Astrocyte (in vitro differentiated cells and primary cell): ENCODE results near the gene FAM210A. TPM values are rescaled to one million over a fixed set of nuclear protein-coding genes. Genes with fewer than 3 reads are reported as not detected.

Source experiments
- DNase-seq: peaks from one replicate; pipeline ENCODE4 v3.0.0-alpha.2; 2010; ENCODE audit warnings: low read depth
- FAIRE-seq: peaks from 2 replicates; lab custom pipeline; 2011; peaks lifted over from hg19 to GRCh38; lab: Jason Lieb, UNC
- H2AFZ ChIP-seq: 2 replicates; pipeline ENCODE4 v1.6.0; 2012; ENCODE audit warnings: low read depth, low read length, inconsistent platforms
- H3K27ac ChIP-seq: 2 replicates; pipeline ENCODE4 v1.5.1; 2011; ENCODE audit warnings: low read depth, low read length, inconsistent platforms
- H3K27me3 ChIP-seq: 2 replicates; pipeline ENCODE4 v1.6.0; 2011; ENCODE audit warnings: low read length, inconsistent platforms; ENCODE audit not compliant: insufficient read depth
- H3K36me3 ChIP-seq: 2 replicates; pipeline ENCODE4 v1.5.1; 2011; ENCODE audit warnings: low read length, inconsistent platforms; ENCODE audit not compliant: insufficient read depth
- H3K4me1 ChIP-seq: 2 replicates; pipeline ENCODE4 v1.5.1; 2011; ENCODE audit warnings: low read length, inconsistent platforms; ENCODE audit not compliant: insufficient read depth
- H3K4me2 ChIP-seq: 2 replicates; pipeline ENCODE4 v1.6.0; 2012; ENCODE audit warnings: low read length, inconsistent platforms
- H3K4me3 ChIP-seq: 2 replicates; pipeline ENCODE4 v1.5.1; 2011; ENCODE audit warnings: low read depth, mild to moderate bottlenecking, low read length, inconsistent platforms; ENCODE audit not compliant: insufficient read depth
- H3K79me2 ChIP-seq: 2 replicates; pipeline ENCODE4 v1.6.0; 2012; ENCODE audit warnings: mild to moderate bottlenecking, low read length, inconsistent platforms; ENCODE audit not compliant: insufficient read depth
- H3K9ac ChIP-seq: 2 replicates; pipeline ENCODE4 v1.6.0; 2012; ENCODE audit warnings: mild to moderate bottlenecking, low read length, inconsistent platforms
- H3K9me3 ChIP-seq: 2 replicates; pipeline ENCODE4 v1.5.1; 2012; ENCODE audit warnings: low read depth, mild to moderate bottlenecking, low read length, inconsistent platforms; ENCODE audit not compliant: insufficient read depth
- H4K20me1 ChIP-seq: 2 replicates; pipeline ENCODE4 v1.6.0; 2012; ENCODE audit warnings: low read length, inconsistent platforms; ENCODE audit not compliant: insufficient read depth
- H3K27ac Mint-ChIP-seq: one replicate; pipeline ENCODE4 v1.8.0; 2021; ENCODE audit warnings: mild to moderate bottlenecking, mixed read lengths; ENCODE audit not compliant: unreplicated experiment
- H3K27me3 Mint-ChIP-seq: one replicate; pipeline ENCODE4 v1.8.0; 2021; ENCODE audit warnings: low read depth, mixed read lengths; ENCODE audit not compliant: unreplicated experiment
- H3K36me3 Mint-ChIP-seq: one replicate; pipeline ENCODE4 v1.8.0; 2021; ENCODE audit warnings: low read depth, mixed read lengths; ENCODE audit not compliant: unreplicated experiment
- H3K4me1 Mint-ChIP-seq: one replicate; pipeline ENCODE4 v1.8.0; 2021; ENCODE audit warnings: low read depth, mixed read lengths; ENCODE audit not compliant: unreplicated experiment
- H3K4me3 Mint-ChIP-seq: one replicate; pipeline ENCODE4 v1.8.0; 2021; ENCODE audit warnings: mild to moderate bottlenecking, moderate library complexity, mixed read lengths; ENCODE audit not compliant: unreplicated experiment
- H3K9me3 Mint-ChIP-seq: one replicate; pipeline ENCODE4 v1.8.0; 2021; ENCODE audit warnings: mild to moderate bottlenecking, mixed read lengths; ENCODE audit not compliant: unreplicated experiment
- CTCF ChIP-seq: IDR thresholded peaks from 2 replicates; pipeline ENCODE4 v1.5.1; 2011; ENCODE audit warnings: low read depth, mild to moderate bottlenecking, inconsistent platforms, low read length, moderate library complexity; ENCODE audit not compliant: insufficient read depth
- EZH2 ChIP-seq: IDR thresholded peaks from 2 replicates; pipeline ENCODE4 v1.6.1; 2012; ENCODE audit warnings: mild to moderate bottlenecking, low read length, inconsistent platforms; ENCODE audit not compliant: insufficient read depth
- total RNA-seq: library from RNA; stranded (reverse); gene quantifications from 2 replicates; pipeline ENCODE4 v1.2.1, GENCODE V29; 2021

Gene FAM210A
- total RNA-seq, 1 donor from 2014 or later, result 21.9 TPM

GRCh38 chr18:13713455-13714055 lies 12.8 kb downstream of the FAM210A start:
- Mint-ChIP-seq H3K4me1 (peaks cover 10% of the 10 kb centered on the region), H3K27ac (no peak overlapping the region), H3K36me3 (peaks cover 2% of the 10 kb centered on the region), H3K4me3 (no peak overlapping the region), H3K27me3 (no peaks in the 10 kb centered on the region), H3K9me3 (peaks cover 2% of the 10 kb centered on the region)
- Histone ChIP-seq H3K27me3 (no peaks in the 10 kb centered on the region), H3K27ac (no peak overlapping the region), H3K9ac (no peak overlapping the region), H3K4me3 (no peak overlapping the region), H3K9me3 (no peaks in the 10 kb centered on the region), H3K36me3 (no peaks in the 10 kb centered on the region), H2AFZ (no peak overlapping the region), H3K4me2 (no peak overlapping the region), H3K4me1 (peaks cover 4% of the 10 kb centered on the region), H4K20me1 (peaks cover 59% of the 10 kb centered on the region), H3K79me2 (peaks cover 90% of the 10 kb centered on the region)
- no peak for TF ChIP-seq CTCF
- no peak for TF ChIP-seq EZH2
- DNase-seq (no peak), FAIRE-seq (no peak)

- Histone ChIP-seq H3K4me1 (peaks cover 4% of the 10 kb centered on the region), H3K9ac (no peak overlapping the region), H4K20me1 (peaks cover 52% of the 10 kb centered on the region), H2AFZ (no peak overlapping the region), H3K4me3 (no peak overlapping the region), H3K27me3 (no peaks in the 10 kb centered on the region), H3K4me2 (no peak overlapping the region), H3K36me3 (no peaks in the 10 kb centered on the region), H3K79me2 (peaks cover 90% of the 10 kb centered on the region), H3K27ac (no peak overlapping the region), H3K9me3 (no peaks in the 10 kb centered on the region)
- no peak for DNase-seq
- Mint-ChIP-seq H3K27ac (no peak overlapping the region), H3K36me3 (peaks cover 2% of the 10 kb centered on the region), H3K9me3 (peaks cover 5% of the 10 kb centered on the region), H3K4me3 (no peak overlapping the region), H3K27me3 (no peaks in the 10 kb centered on the region), H3K4me1 (peaks cover 10% of the 10 kb centered on the region)
- no peak for FAIRE-seq
- TF ChIP-seq CTCF (no peak), EZH2 (no peak)
Measured at GRCh38 chr18:13712400-13713131, 13.8 kb downstream of the FAM210A start.

GRCh38 chr18:13710414-13710831 lies 15.9 kb downstream of the FAM210A start:
- Mint-ChIP-seq H3K9me3 (peaks cover 10% of the 10 kb centered on the region), H3K4me3 (no peak overlapping the region), H3K27me3 (no peaks in the 10 kb centered on the region), H3K4me1 (peaks cover 10% of the 10 kb centered on the region), H3K36me3 (peaks cover 8% of the 10 kb centered on the region), H3K27ac (no peak overlapping the region)
- no peak overlapping the region for H2AFZ ChIP-seq
- H3K27me3 ChIP-seq, result no peaks in the 10 kb centered on the region
- DNase-seq (peak; percentile 70), FAIRE-seq (no peak)
- no peaks in the 10 kb centered on the region for H3K9me3 ChIP-seq
- peaks cover 4% of the 10 kb centered on the region for H3K4me1 ChIP-seq
- H3K79me2 ChIP-seq, result peaks cover 87% of the 10 kb centered on the region
- H3K9ac ChIP-seq, result no peak overlapping the region
- peak overlapping the region; percentile 29 for H3K27ac ChIP-seq
- H4K20me1 ChIP-seq, result peaks cover 36% of the 10 kb centered on the region
- no peak overlapping the region for H3K4me3 ChIP-seq
- H3K4me2 ChIP-seq, result no peak overlapping the region
- TF ChIP-seq EZH2 (no peak), CTCF (no peak)
- no peaks in the 10 kb centered on the region for H3K36me3 ChIP-seq
